Osteocyte (in vitro differentiated cells): ENCODE results near the gene RASAL2. TPM values are rescaled to one million over a fixed set of nuclear protein-coding genes. Genes with fewer than 3 reads are reported as not detected.

Experiments used
- DNase-seq: peaks from one replicate; pipeline ENCODE4 v3.0.0; 2021; ENCODE audit warnings: mixed read lengths; ENCODE audit not compliant: unreplicated experiment; ENCODE audit errors: extremely low spot score
- H3K27ac Mint-ChIP-seq: one replicate; pipeline ENCODE4 v1.8.0; 2021; ENCODE audit warnings: mild to moderate bottlenecking, mixed read lengths; ENCODE audit not compliant: unreplicated experiment
- H3K27me3 Mint-ChIP-seq: one replicate; pipeline ENCODE4 v1.8.0; 2021; ENCODE audit warnings: mixed read lengths; ENCODE audit not compliant: unreplicated experiment
- H3K36me3 Mint-ChIP-seq: one replicate; pipeline ENCODE4 v1.8.0; 2021; ENCODE audit warnings: mixed read lengths; ENCODE audit not compliant: unreplicated experiment
- H3K4me1 Mint-ChIP-seq: one replicate; pipeline ENCODE4 v1.8.0; 2021; ENCODE audit warnings: mixed read lengths; ENCODE audit not compliant: unreplicated experiment
- H3K4me3 Mint-ChIP-seq: one replicate; pipeline ENCODE4 v1.8.0; 2021; ENCODE audit warnings: mild to moderate bottlenecking, moderate library complexity, mixed read lengths; ENCODE audit not compliant: unreplicated experiment
- H3K9me3 Mint-ChIP-seq: one replicate; pipeline ENCODE4 v1.8.0; 2021; ENCODE audit warnings: mixed read lengths; ENCODE audit not compliant: unreplicated experiment
- CTCF ChIP-seq: fragments of 200-600 bp; sonication (generic); IDR thresholded peaks from 2 replicates; pipeline ENCODE4 v1.5.0; 2021; ENCODE audit warnings: antibody characterized with exemption, mild to moderate bottlenecking, moderate library complexity
- total RNA-seq: library from RNA; stranded (reverse); gene quantifications from 2 replicates; pipeline ENCODE4 v1.2.1, GENCODE V29; 2021

The RASAL2 gene
- total RNA-seq, 1 donor from 2014 or later = 34.2 TPM

DNA sequence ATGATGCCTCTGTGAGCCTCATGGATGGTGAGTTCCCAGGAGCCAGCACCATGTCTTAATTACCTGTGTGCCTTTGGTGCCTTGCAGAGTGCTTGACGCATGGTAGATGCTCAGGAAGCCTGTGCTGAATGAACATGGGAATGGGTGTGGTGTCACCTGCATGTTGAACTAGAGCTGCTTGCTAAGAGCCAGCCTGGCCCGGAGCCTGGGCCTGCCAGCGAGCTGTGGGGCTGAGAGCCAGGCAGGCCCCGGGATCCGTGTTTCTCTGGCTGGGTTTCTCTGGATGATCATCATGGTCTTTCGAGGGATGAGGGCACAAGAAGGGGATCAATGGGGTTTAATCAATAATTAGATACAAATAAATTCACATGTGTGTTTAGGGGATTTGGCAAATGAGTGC is 412.3 kb downstream of the RASAL2 start:
- Mint-ChIP-seq H3K36me3 (no peaks in the 10 kb centered on the region), H3K4me3 (no peak overlapping the region), H3K4me1 (no peaks in the 10 kb centered on the region), H3K27me3 (no peaks in the 10 kb centered on the region), H3K9me3 (no peaks in the 10 kb centered on the region), H3K27ac (no peak overlapping the region)
- no peak for TF ChIP-seq CTCF
- no peak for DNase-seq

- H3K27me3 Mint-ChIP-seq = no peaks in the 10 kb centered on the region
- no peak overlapping the region for H3K4me3 Mint-ChIP-seq
- no peaks in the 10 kb centered on the region for H3K9me3 Mint-ChIP-seq
- TF ChIP-seq CTCF = no peak
- DNase-seq = no peak
- no peaks in the 10 kb centered on the region for H3K4me1 Mint-ChIP-seq
- no peak overlapping the region for H3K27ac Mint-ChIP-seq
- H3K36me3 Mint-ChIP-seq = no peaks in the 10 kb centered on the region
Observed at GRCh38 chr1:178506669-178507068, 412.8 kb downstream of the RASAL2 start.

DNA sequence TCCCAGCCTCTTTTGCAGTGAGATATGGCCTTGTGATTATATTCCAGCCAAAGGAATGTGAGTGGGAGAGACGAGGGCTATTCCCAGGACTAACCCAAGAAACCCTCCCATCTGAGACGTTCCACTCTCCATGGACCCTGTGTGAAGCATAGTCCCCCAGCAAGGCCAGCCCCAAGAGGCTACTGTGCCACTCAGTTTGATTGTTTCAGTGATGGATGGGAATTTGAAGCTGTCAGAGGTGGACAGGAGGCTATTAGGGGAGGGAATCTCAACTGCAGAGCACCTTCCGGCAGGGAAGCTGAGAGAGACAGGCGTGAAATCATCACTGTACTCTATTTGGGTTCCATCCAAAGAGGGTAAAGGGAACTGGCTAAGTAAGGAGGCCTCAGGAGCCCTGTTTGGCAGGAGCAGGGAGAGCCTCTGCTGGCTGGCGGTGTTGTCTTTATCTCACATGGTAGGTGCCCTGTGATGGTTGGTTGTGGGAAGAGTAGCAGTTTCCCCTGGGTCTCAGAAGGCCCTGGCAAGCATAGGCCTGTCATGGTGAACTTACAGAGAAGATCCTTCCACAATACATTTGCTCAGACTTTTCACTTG is 415.6 kb downstream of the RASAL2 start:
- no peaks in the 10 kb centered on the region for H3K9me3 Mint-ChIP-seq
- H3K27me3 Mint-ChIP-seq = peaks cover 2% of the 10 kb centered on the region
- no peaks in the 10 kb centered on the region for H3K36me3 Mint-ChIP-seq
- no peak for TF ChIP-seq CTCF
- no peak overlapping the region for H3K27ac Mint-ChIP-seq
- H3K4me3 Mint-ChIP-seq = no peak overlapping the region
- no peak for DNase-seq
- no peaks in the 10 kb centered on the region for H3K4me1 Mint-ChIP-seq

DNA sequence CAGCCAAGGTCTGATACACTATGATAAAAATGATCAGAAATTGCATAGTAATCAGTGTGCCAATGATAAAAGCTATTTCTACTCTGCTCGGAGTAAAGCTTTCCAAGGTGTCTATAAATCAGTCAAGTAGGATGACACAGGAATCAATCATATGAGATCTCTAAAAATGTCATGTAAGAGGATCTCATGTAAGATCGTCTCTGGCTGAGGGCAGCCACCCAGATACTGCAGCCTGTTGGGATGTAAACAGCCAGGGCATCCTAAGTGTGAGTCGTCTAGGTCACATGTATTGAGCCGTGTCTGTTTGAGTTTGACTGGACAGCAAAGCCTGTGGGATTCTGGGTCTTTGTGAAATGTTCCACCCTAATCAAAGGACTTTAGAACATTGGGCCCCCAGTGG is 416.3 kb downstream of the RASAL2 start:
- Mint-ChIP-seq H3K36me3 (no peaks in the 10 kb centered on the region), H3K27me3 (peaks cover 2% of the 10 kb centered on the region), H3K9me3 (no peaks in the 10 kb centered on the region), H3K4me1 (no peaks in the 10 kb centered on the region), H3K4me3 (no peak overlapping the region), H3K27ac (no peak overlapping the region)
- no peak for DNase-seq
- no peak for TF ChIP-seq CTCF

- H3K4me1 Mint-ChIP-seq = no peaks in the 10 kb centered on the region
- no peak for TF ChIP-seq CTCF
- H3K36me3 Mint-ChIP-seq = no peaks in the 10 kb centered on the region
- no peaks in the 10 kb centered on the region for H3K9me3 Mint-ChIP-seq
- no peak for DNase-seq
- H3K27me3 Mint-ChIP-seq = peaks cover 8% of the 10 kb centered on the region
- H3K4me3 Mint-ChIP-seq = no peak within 1 kb of the TSS
- H3K27ac Mint-ChIP-seq = no peak within 1 kb of the TSS
Observed at GRCh38 chr1:178512566-178513277, 418.8 kb downstream of the RASAL2 start, which contains the start of gene TEX35. Gene TEX35 (plus strand): TSS chr1:178513109. CDS start chr1:178513189, 80 bp downstream.
